ENCODE measurements around the gene TTC21A.

Gene TTC21A

GRCh38 chr3:39097716-39098472, 9.6 kb upstream of the TTC21A start:
- DNase-seq (ENCODE audit: low spot score), result no peak

GRCh38 chr3:39098473-39099000, 8.9 kb upstream of the TTC21A start:
- no peak for DNase-seq (ENCODE audit: low spot score)

- DNase-seq (ENCODE audit: low spot score), result no peak
Observed at GRCh38 chr3:39099242-39099641, 8.2 kb upstream of the TTC21A start.

GRCh38 chr3:39099738-39100499, 7.6 kb upstream of the TTC21A start:
- no peak for DNase-seq (ENCODE audit: low spot score)

- no peak for DNase-seq (ENCODE audit: low spot score)
Observed at GRCh38 chr3:39100500-39100886, 7.0 kb upstream of the TTC21A start.

- DNase-seq (ENCODE audit: low spot score), result peak; percentile 39
Observed at GRCh38 chr3:39101022-39101689, 6.3 kb upstream of the TTC21A start.

- no peak for DNase-seq (ENCODE audit: low spot score)
Observed at GRCh38 chr3:39102504-39103323, 4.8 kb upstream of the TTC21A start.

- DNase-seq (ENCODE audit: low spot score), result no peak
Observed at GRCh38 chr3:39103324-39103693, 4.2 kb upstream of the TTC21A start.

- DNase-seq (ENCODE audit: low spot score), result no peak
Observed at GRCh38 chr3:39103791-39104552, 3.5 kb upstream of the TTC21A start.

- DNase-seq (ENCODE audit: low spot score), result no peak
Observed at GRCh38 chr3:39104961-39105686, 2.4 kb upstream of the TTC21A start.

- no peak for DNase-seq (ENCODE audit: low spot score)
Observed at GRCh38 chr3:39105687-39106063, 1.8 kb upstream of the TTC21A start.

- DNase-seq (ENCODE audit: low spot score), result no peak
Observed at GRCh38 chr3:39106281-39106811, 1.1 kb upstream of the TTC21A start.

- peak; percentile 45 for DNase-seq (ENCODE audit: low spot score)
Observed at GRCh38 chr3:39106851-39107387, 561 bp upstream of the TTC21A start.

GRCh38 chr3:39108200-39108710, 775 bp downstream of the TTC21A start:
- no peak for DNase-seq (ENCODE audit: low spot score)

- no peak for DNase-seq (ENCODE audit: low spot score)
Observed at GRCh38 chr3:39109086-39109485, 1.6 kb downstream of the TTC21A start.

GRCh38 chr3:39110041-39110639, 2.7 kb downstream of the TTC21A start:
- no peak for DNase-seq (ENCODE audit: low spot score)

- no peak for DNase-seq (ENCODE audit: low spot score)
Observed at GRCh38 chr3:39112113-39112512, 4.6 kb downstream of the TTC21A start.

- DNase-seq (ENCODE audit: low spot score), result no peak
Observed at GRCh38 chr3:39112535-39112934, 5.1 kb downstream of the TTC21A start.

- DNase-seq (ENCODE audit: low spot score), result no peak
Observed at GRCh38 chr3:39113291-39113690, 5.8 kb downstream of the TTC21A start.

Data from LoVo (cell line).